Measurements from ENCODE around the gene PHACTR4.
"Not testable (repeated sequence)": the region's sequence is repeated elsewhere in the genome, so short reads cannot be mapped to it uniquely, and the experiment has no call there.

Gene PHACTR4

GRCh38 chr1:28437924-28438699 lies 68.6 kb downstream of the PHACTR4 start:
- DNase-seq: peak; percentile 94

GRCh38 chr1:28439320-28439719 lies 69.8 kb downstream of the PHACTR4 start:
- DNase-seq: peak; percentile 51

- peak; percentile 35 for DNase-seq
Observed at GRCh38 chr1:28441674-28442073, 72.1 kb downstream of the PHACTR4 start.

GRCh38 chr1:28443550-28443949 lies 74.0 kb downstream of the PHACTR4 start:
- no peak for DNase-seq

- DNase-seq: no peak
Observed at GRCh38 chr1:28447679-28448078, 78.1 kb downstream of the PHACTR4 start.

GRCh38 chr1:28448094-28448611 lies 78.6 kb downstream of the PHACTR4 start:
- DNase-seq: not testable (repeated sequence)

GRCh38 chr1:28449904-28450303 lies 80.4 kb downstream of the PHACTR4 start:
- peak; percentile 65 for DNase-seq

- no peak for DNase-seq
Observed at GRCh38 chr1:28450561-28450960, 81.0 kb downstream of the PHACTR4 start.

- no peak for DNase-seq
Observed at GRCh38 chr1:28451011-28451410, 81.5 kb downstream of the PHACTR4 start.

- DNase-seq: peak; percentile 13
Observed at GRCh38 chr1:28456078-28456477, 86.5 kb downstream of the PHACTR4 start.

- DNase-seq: no peak
Observed at GRCh38 chr1:28457678-28458077, 88.1 kb downstream of the PHACTR4 start.

- no peak for DNase-seq
Observed at GRCh38 chr1:28458237-28459228, 89.0 kb downstream of the PHACTR4 start.

GRCh38 chr1:28466226-28466778 lies 96.8 kb downstream of the PHACTR4 start:
- no peak for DNase-seq

GRCh38 chr1:28470146-28470545 lies 100.6 kb downstream of the PHACTR4 start:
- no peak for DNase-seq

GRCh38 chr1:28479497-28479896 lies 110.0 kb downstream of the PHACTR4 start:
- not testable (repeated sequence) for DNase-seq

- no peak for DNase-seq
Observed at GRCh38 chr1:28480308-28480707, 110.8 kb downstream of the PHACTR4 start.

- no peak for DNase-seq
Observed at GRCh38 chr1:28482138-28482537, 112.6 kb downstream of the PHACTR4 start.

GRCh38 chr1:28482702-28483101 lies 113.2 kb downstream of the PHACTR4 start:
- no peak for DNase-seq

GRCh38 chr1:28494737-28495136 lies 125.2 kb downstream of the PHACTR4 start:
- peak; percentile 33 for DNase-seq

GRCh38 chr1:28499553-28499952 lies 130.0 kb downstream of the PHACTR4 start:
- DNase-seq: no peak

GRCh38 chr1:28501925-28502324 lies 132.4 kb downstream of the PHACTR4 start:
- DNase-seq: no peak

GRCh38 chr1:28503117-28503516 lies 133.6 kb downstream of the PHACTR4 start:
- no peak for DNase-seq
